Measurements from ENCODE around the gene ARHGEF1. TPM values are rescaled to one million over a fixed set of nuclear protein-coding genes. Genes with fewer than 3 reads are reported as not detected.

The ARHGEF1 gene
- total RNA-seq, 2 donors from 2014 or later, result 75.3 to 104 TPM

DNA sequence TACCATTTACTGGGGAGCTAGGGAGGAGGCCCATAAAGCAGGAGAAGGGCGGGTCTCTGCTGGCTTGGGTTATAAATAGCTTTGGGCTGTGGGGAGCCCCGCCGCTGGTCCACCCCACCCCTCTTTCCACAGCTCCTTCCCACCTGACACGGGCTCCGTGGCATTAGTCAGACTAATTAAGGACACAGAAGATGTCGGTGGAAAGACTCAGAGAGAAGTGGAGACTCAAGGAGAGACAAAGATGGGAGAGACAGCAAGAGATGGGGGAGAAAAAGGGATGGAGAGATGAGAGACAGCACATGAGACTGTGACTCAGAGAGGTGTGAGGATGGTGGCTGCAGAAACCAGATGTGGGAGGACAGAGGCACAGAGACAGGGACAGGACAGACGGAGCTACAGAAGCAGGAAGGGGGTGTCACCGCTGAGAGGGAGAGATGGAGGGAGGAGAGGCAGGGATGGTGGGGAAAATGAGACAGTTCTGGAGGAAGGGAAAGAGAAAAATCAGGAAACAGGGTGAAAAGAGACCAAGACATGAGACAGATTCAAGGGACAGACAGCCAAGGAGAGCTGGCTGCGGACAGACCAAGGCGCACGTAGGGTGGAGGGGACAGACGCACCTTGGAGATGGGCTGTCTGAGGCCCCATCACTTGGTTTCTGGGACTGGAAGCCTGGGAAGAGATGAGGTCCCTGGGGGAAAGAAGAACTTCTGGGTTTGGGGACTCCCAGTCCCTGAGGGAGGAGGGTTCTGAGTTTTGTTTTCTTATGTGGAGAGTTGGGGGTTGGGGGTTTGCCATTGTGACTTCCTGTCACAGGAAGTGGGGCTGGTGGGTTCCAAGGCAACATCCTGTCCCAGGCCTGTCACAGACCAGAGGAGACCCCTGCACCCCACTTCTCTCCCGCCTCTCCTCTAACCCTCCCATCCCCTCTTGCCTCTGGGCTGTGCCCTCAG is 4.1 kb downstream of the ARHGEF1 start:
- DNase-seq (ENCODE audit: low spot score) (no peak), ATAC-seq (ENCODE audit: insufficient number of reproducible peaks, low FRiP score, low read depth) (no peak)
- H3K9me3 ChIP-seq, result no peaks in the 10 kb centered on the region
- H3K27ac ChIP-seq, result no peak overlapping the region
- no peaks in the 10 kb centered on the region for H3K27me3 ChIP-seq (replicated peaks; ENCODE audit: insufficient read depth)
- H3K36me3 ChIP-seq, result peaks cover 14% of the 10 kb centered on the region
- TF ChIP-seq, protein P1, sequence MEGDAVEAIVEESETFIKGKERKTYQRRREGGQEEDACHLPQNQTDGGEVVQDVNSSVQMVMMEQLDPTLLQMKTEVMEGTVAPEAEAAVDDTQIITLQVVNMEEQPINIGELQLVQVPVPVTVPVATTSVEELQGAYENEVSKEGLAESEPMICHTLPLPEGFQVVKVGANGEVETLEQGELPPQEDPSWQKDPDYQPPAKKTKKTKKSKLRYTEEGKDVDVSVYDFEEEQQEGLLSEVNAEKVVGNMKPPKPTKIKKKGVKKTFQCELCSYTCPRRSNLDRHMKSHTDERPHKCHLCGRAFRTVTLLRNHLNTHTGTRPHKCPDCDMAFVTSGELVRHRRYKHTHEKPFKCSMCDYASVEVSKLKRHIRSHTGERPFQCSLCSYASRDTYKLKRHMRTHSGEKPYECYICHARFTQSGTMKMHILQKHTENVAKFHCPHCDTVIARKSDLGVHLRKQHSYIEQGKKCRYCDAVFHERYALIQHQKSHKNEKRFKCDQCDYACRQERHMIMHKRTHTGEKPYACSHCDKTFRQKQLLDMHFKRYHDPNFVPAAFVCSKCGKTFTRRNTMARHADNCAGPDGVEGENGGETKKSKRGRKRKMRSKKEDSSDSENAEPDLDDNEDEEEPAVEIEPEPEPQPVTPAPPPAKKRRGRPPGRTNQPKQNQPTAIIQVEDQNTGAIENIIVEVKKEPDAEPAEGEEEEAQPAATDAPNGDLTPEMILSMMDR (IDR thresholded peaks at IDR 0.05), result no peak
- peaks cover 7 to 12% of the 10 kb centered on the region in 2 donors for H3K4me1 ChIP-seq (ENCODE audit: control insufficient read depth in 1 of 2, low read depth in 2 of 2)
- H3K4me3 ChIP-seq, result peak overlapping the region; percentile 17

DNA sequence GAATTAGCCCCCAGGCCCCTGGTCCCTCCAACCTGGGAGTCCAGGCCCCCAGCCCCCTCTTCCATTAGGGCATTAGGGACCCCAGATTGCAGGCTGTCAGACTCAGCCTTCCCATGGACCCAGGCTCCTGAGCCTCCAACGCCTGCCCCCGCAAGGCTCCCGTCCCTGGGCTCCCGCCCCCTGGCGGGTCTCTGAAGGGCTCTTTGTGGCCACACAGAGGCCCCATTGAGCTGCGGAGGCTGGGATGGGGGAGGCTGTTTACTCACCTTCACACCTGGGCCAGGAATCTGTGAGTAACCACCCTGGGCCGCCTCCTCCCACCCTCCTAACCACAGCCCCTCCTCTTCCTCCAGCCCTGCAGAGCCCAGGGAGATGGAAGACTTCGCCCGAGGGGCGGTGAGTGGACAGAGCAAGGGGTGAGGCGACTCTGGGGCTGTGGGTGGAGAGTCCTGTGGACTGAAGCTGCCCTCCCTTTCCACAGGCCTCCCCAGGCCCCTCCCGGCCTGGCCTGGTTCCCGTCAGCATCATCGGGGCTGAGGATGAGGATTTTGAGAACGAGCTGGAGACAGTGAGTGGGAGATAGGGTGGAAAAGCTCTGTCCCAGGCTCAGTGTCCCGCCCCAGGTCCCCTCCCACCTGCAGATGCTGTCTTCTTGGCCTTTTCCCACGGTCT is 4.9 kb downstream of the ARHGEF1 start:
- peaks cover 7% of the 10 kb centered on the region in 2 donors for H3K4me1 ChIP-seq (ENCODE audit: control insufficient read depth in 1 of 2, low read depth in 2 of 2)
- H3K9me3 ChIP-seq, result no peaks in the 10 kb centered on the region
- ATAC-seq (ENCODE audit: insufficient number of reproducible peaks, low FRiP score, low read depth) (no peak), DNase-seq (ENCODE audit: low spot score) (no peak)
- H3K27ac ChIP-seq, result no peak overlapping the region
- TF ChIP-seq, protein P1 (IDR thresholded peaks at IDR 0.05), result no peak
- H3K27me3 ChIP-seq (replicated peaks; ENCODE audit: insufficient read depth), result no peaks in the 10 kb centered on the region
- H3K36me3 ChIP-seq, result peaks cover 22% of the 10 kb centered on the region
- H3K4me3 ChIP-seq, result peak overlapping the region; percentile 17

DNA sequence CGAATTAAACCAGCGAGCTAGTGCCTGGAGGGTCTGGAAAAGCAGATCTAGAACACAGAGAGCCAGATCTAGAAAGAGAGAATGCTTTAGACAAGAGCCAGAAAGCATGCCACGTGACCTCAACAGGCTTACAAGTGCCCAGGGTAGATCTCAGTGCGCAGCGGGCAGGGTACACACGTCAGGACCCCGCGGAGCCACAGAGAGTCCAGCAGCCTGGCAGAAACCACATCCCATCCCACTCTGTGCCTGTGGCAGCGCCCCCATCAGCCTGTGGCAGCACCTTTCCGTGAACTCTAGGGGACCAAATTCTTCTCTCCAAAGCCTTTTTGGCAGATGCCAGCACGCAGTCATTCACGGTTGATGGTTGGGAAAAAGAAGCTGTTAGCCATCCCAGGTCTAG is 5.9 kb downstream of the ARHGEF1 start:
- Histone ChIP-seq H3K27ac (no peak overlapping the region), H3K9me3 (no peaks in the 10 kb centered on the region), H3K36me3 (peaks cover 24% of the 10 kb centered on the region), H3K4me1 (ENCODE audit: control insufficient read depth in 1 of 2, low read depth in 2 of 2) (peaks cover 7% of the 10 kb centered on the region in 2 donors), H3K4me3 (no peak overlapping the region), H3K27me3 (replicated peaks; ENCODE audit: insufficient read depth) (no peaks in the 10 kb centered on the region)
- DNase-seq (ENCODE audit: low spot score) (no peak), ATAC-seq (ENCODE audit: insufficient number of reproducible peaks, low FRiP score, low read depth) (no peak)
- TF ChIP-seq, protein P1 (IDR thresholded peaks at IDR 0.05), result no peak

DNA sequence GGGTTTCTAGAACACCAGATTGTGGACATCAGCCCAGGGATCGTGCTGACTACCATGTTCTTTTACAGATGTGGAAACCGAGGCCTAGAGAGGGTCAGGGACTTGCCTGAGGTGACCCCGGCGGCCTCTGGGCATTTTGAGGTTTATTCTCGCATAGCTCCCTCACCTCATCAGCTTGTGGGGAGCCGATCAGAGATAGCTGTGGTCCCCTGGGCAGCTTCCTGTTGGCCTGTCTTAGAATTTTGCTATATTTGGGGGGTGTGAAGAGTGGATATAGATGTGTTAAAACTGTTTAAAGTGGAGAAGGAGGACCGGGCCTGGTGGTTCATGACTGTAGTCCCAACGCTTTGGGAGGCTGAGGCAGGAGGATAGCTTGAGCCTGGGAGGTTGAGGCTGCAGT is 6.9 kb downstream of the ARHGEF1 start:
- TF ChIP-seq, protein P1 (IDR thresholded peaks at IDR 0.05), result no peak
- ATAC-seq (ENCODE audit: insufficient number of reproducible peaks, low FRiP score, low read depth) (no peak), DNase-seq (ENCODE audit: low spot score) (no peak)
- Histone ChIP-seq H3K36me3 (peaks cover 32% of the 10 kb centered on the region), H3K27me3 (replicated peaks; ENCODE audit: insufficient read depth) (no peaks in the 10 kb centered on the region), H3K4me1 (ENCODE audit: control insufficient read depth in 1 of 2, low read depth in 2 of 2) (peaks cover 3% of the 10 kb centered on the region in 2 donors), H3K4me3 (no peak overlapping the region), H3K27ac (no peak overlapping the region), H3K9me3 (no peaks in the 10 kb centered on the region)

DNA sequence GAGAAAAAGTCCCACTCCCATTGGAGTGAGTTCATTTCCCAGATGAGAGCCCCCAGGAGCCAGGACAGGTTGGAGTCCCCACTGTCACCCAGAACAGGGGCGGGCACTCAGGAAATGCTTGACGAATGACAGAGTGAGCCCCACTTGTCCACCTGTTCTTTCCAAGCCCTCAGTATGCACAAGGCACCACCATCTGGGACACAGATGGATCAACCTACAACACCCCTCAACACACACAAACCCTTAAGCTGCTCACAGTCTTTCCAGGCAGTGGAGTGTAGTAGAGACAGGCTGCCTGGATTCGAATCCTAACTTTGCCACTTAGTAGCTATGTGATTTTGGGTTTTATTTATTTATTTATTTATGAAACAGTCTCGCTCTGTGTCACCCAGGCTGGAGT is 8.0 kb downstream of the ARHGEF1 start:
- no peaks in the 10 kb centered on the region for H3K27me3 ChIP-seq (replicated peaks; ENCODE audit: insufficient read depth)
- no peaks in the 10 kb centered on the region for H3K4me1 ChIP-seq (ENCODE audit: control insufficient read depth in 1 of 2, low read depth in 2 of 2)
- H3K9me3 ChIP-seq, result no peaks in the 10 kb centered on the region
- TF ChIP-seq, protein P1 (IDR thresholded peaks at IDR 0.05), result no peak
- H3K27ac ChIP-seq, result no peak overlapping the region
- no peak for ATAC-seq (ENCODE audit: insufficient number of reproducible peaks, low FRiP score, low read depth)
- DNase-seq (ENCODE audit: low spot score), result no peak
- H3K36me3 ChIP-seq, result peaks cover 40% of the 10 kb centered on the region
- H3K4me3 ChIP-seq, result no peak overlapping the region
